ENCODE results near the gene KRI1.

Gene KRI1

GRCh38 chr19:10568826-10569651 lies 3.2 kb upstream of the KRI1 start, which contains the start of gene CDKN2D:
Gene CDKN2D (minus strand): TSS chr19:10568979. CDS start chr19:10568653, 326 bp downstream.
- Histone ChIP-seq H3K27me3 (ENCODE audit: insufficient read depth, poor library complexity, severe bottlenecking) (no peaks in the 10 kb centered on the region), H3K4me3 (ENCODE audit: severe bottlenecking) (peak within 1 kb of the TSS; percentile 56), H3K4me1 (ENCODE audit: insufficient read depth, poor library complexity, severe bottlenecking) (peaks cover 4% of the 10 kb centered on the region), H3K36me3 (ENCODE audit: low read depth) (0 out of 2 replicates have a peak, but pooled peaks cover 3% of the 10 kb centered on the region), H3K27ac (ENCODE audit: poor library complexity, severe bottlenecking) (peak within 1 kb of the TSS; percentile 80), H3K9me3 (ENCODE audit: severe bottlenecking) (no peaks in the 10 kb centered on the region)
- peak; percentile 89 for ATAC-seq (ENCODE audit: low read depth)
- no peak for TF ChIP-seq CTCF (IDR thresholded peaks at IDR 0.05; ENCODE audit: poor library complexity, severe bottlenecking)
- DNase-seq (ENCODE audit: low spot score): peak; percentile 99

GRCh38 chr19:10568062-10568825 lies 2.4 kb upstream of the KRI1 start:
- H3K36me3 ChIP-seq (ENCODE audit: low read depth): peaks cover 8% of the 10 kb centered on the region
- peak overlapping the region; percentile 80 for H3K27ac ChIP-seq (ENCODE audit: poor library complexity, severe bottlenecking)
- no peaks in the 10 kb centered on the region for H3K9me3 ChIP-seq (ENCODE audit: severe bottlenecking)
- peak overlapping the region; percentile 56 for H3K4me3 ChIP-seq (ENCODE audit: severe bottlenecking)
- peaks cover 4% of the 10 kb centered on the region for H3K4me1 ChIP-seq (ENCODE audit: insufficient read depth, poor library complexity, severe bottlenecking)
- ATAC-seq (ENCODE audit: low read depth) (peak; percentile 25), DNase-seq (ENCODE audit: low spot score) (peak; percentile 73)
- TF ChIP-seq CTCF (IDR thresholded peaks at IDR 0.05; ENCODE audit: poor library complexity, severe bottlenecking): no peak
- no peaks in the 10 kb centered on the region for H3K27me3 ChIP-seq (ENCODE audit: insufficient read depth, poor library complexity, severe bottlenecking)

GRCh38 chr19:10567656-10568055 lies 1.8 kb upstream of the KRI1 start:
- Histone ChIP-seq H3K27ac (ENCODE audit: poor library complexity, severe bottlenecking) (peak overlapping the region; percentile 80), H3K4me3 (ENCODE audit: severe bottlenecking) (peak overlapping the region; percentile 56), H3K9me3 (ENCODE audit: severe bottlenecking) (no peaks in the 10 kb centered on the region), H3K4me1 (ENCODE audit: insufficient read depth, poor library complexity, severe bottlenecking) (peaks cover 4% of the 10 kb centered on the region), H3K36me3 (ENCODE audit: low read depth) (peaks cover 14% of the 10 kb centered on the region), H3K27me3 (ENCODE audit: insufficient read depth, poor library complexity, severe bottlenecking) (no peaks in the 10 kb centered on the region)
- no peak for ATAC-seq (ENCODE audit: low read depth)
- TF ChIP-seq CTCF (IDR thresholded peaks at IDR 0.05; ENCODE audit: poor library complexity, severe bottlenecking): no peak
- DNase-seq (ENCODE audit: low spot score): no peak

GRCh38 chr19:10566658-10567410 lies 1.0 kb upstream of the KRI1 start:
- peaks cover 4% of the 10 kb centered on the region for H3K4me1 ChIP-seq (ENCODE audit: insufficient read depth, poor library complexity, severe bottlenecking)

More at GRCh38 chr19:10566658-10567410, 1.0 kb upstream of the KRI1 start:
- Histone ChIP-seq H3K36me3 (ENCODE audit: low read depth) (peaks cover 19% of the 10 kb centered on the region), H3K27ac (ENCODE audit: poor library complexity, severe bottlenecking) (peak overlapping the region; percentile 80), H3K9me3 (ENCODE audit: severe bottlenecking) (no peaks in the 10 kb centered on the region), H3K27me3 (ENCODE audit: insufficient read depth, poor library complexity, severe bottlenecking) (no peaks in the 10 kb centered on the region), H3K4me3 (ENCODE audit: severe bottlenecking) (peak overlapping the region; percentile 50)
- TF ChIP-seq CTCF (IDR thresholded peaks at IDR 0.05; ENCODE audit: poor library complexity, severe bottlenecking): no peak
- ATAC-seq (ENCODE audit: low read depth): no peak
- no peak for DNase-seq (ENCODE audit: low spot score)

All from RWPE2 (cell line).